K562 (cell line): ENCODE measurements around the gene CDK14. TPM values are rescaled to one million over a fixed set of nuclear protein-coding genes. Genes with fewer than 3 reads are reported as not detected.

Source experiments
- ATAC-seq: fragments of 200-7000 bp; cut with Tn5 transposase; 3 replicates; pipeline ENCODE4 v1.9.1; 2020; ENCODE audit warnings: moderate library complexity
- BruUV-seq: library from RNA; stranded (reverse); fragments of 400-500 nt; replicated peaks from 2 replicates; lab custom pipeline; 2021; lab: Mats Ljungman, UMichigan
- CTCF ChIA-PET: fragments of 300-600 bp; formaldehyde crosslinking; extraction: SDS; loops from one replicate; lab custom pipeline; 2021; ENCODE audit warnings: low intra/inter-chr PET ratio; lab: Yijun Ruan, JAX
- POLR2A ChIA-PET: fragments of 300-600, 350-650 bp; sonication (Branson Sonifier 250); formaldehyde crosslinking; extraction: SDS; loops from one replicate; lab custom pipeline; 2021; ENCODE audit warnings: antibody characterized with exemption, inconsistent platforms; lab: Yijun Ruan, JAX
- DNase-seq, 4 experiments: peaks; one replicate each; pipeline versions ENCODE4 v3.0.0 to v3.0.0-alpha.2; 2011 to 2018; ENCODE audit warnings: low spot score in 3 of 4, mixed read lengths in 3 of 4; ENCODE audit errors: extremely low read depth in 1 of 4
- FAIRE-seq: peaks from 2 replicates; lab custom pipeline; 2011; peaks lifted over from hg19 to GRCh38; lab: Jason Lieb, UNC
- H2AFZ ChIP-seq: 2 replicates; pipeline ENCODE4 v1.6.0; 2011; ENCODE audit warnings: low read depth, low read length, control low read depth, inconsistent platforms
- H3K27ac ChIP-seq: fragments of 200-600 bp; 3 replicates; pipeline ENCODE4 v1.8.0; 2011; ENCODE audit warnings: low read depth, mild to moderate bottlenecking, control low read depth, inconsistent platforms, low read length, moderate library complexity, mixed read lengths; ENCODE audit errors: extremely low read depth
- H3K27me3 ChIP-seq, 2 experiments: fragments of 300-600 bp in 1 of 2; 2 replicates in 1 of 2; 3 replicates in 1 of 2; pipeline versions ENCODE4 v1.6.0 to v1.8.0; 2011; ENCODE audit warnings: inconsistent platforms in 2 of 2, low read length in 2 of 2, mild to moderate bottlenecking in 1 of 2, mixed read lengths in 1 of 2, moderate library complexity in 1 of 2; ENCODE audit not compliant: control insufficient read depth in 2 of 2, insufficient read depth in 2 of 2
- H3K36me3 ChIP-seq: fragments of 300-600 bp; 3 replicates; pipeline ENCODE4 v1.8.0; 2011; ENCODE audit warnings: mild to moderate bottlenecking, low read length, inconsistent platforms; ENCODE audit not compliant: control insufficient read depth, insufficient read depth
- H3K4me1 ChIP-seq, 2 experiments: fragments of 200-600 bp in 1 of 2; replicated peaks in 1 of 2; 2 replicates in 1 of 2; 3 replicates in 1 of 2; pipeline versions ENCODE4 v1.5.1 to v1.8.0; 2011; ENCODE audit warnings: inconsistent platforms in 2 of 2, low read length in 2 of 2, mild to moderate bottlenecking in 1 of 2, mixed read lengths in 1 of 2, moderate library complexity in 1 of 2; ENCODE audit not compliant: control insufficient read depth in 2 of 2, insufficient read depth in 2 of 2
- H3K4me2 ChIP-seq: 2 replicates; pipeline ENCODE4 v1.6.1; 2011; ENCODE audit warnings: low read length, control low read depth, inconsistent platforms, mixed read lengths; ENCODE audit not compliant: insufficient read depth
- H3K4me3 ChIP-seq: fragments of 200-600 bp; sonication (generic), shearing (Covaris generic); 2 replicates; pipeline ENCODE4 v1.5.1; 2016; ENCODE audit warnings: control low read depth, inconsistent platforms
- H3K79me2 ChIP-seq: fragments of 200-600 bp; 3 replicates; pipeline ENCODE4 v1.8.0; 2011; ENCODE audit warnings: low read length, inconsistent platforms; ENCODE audit not compliant: control insufficient read depth, insufficient read depth
- H3K9ac ChIP-seq, 2 experiments: 2 replicates each; pipeline versions ENCODE4 v1.6.0 to v1.6.1; 2011; ENCODE audit warnings: low read depth in 2 of 2, low read length in 2 of 2, control low read depth in 1 of 2, inconsistent platforms in 1 of 2, mild to moderate bottlenecking in 1 of 2, mixed read lengths in 1 of 2; ENCODE audit not compliant: insufficient read depth in 1 of 2
- H3K9me1 ChIP-seq: one replicate; pipeline ENCODE4 v1.6.0; 2011; ENCODE audit warnings: inconsistent platforms, mild to moderate bottlenecking, low read length, moderate library complexity; ENCODE audit not compliant: control insufficient read depth, insufficient read depth
- H3K9me3 ChIP-seq: replicated peaks from 2 replicates; pipeline ENCODE4 v1.5.1; 2011; ENCODE audit warnings: low read depth, low read length, inconsistent platforms; ENCODE audit not compliant: control insufficient read depth, insufficient read depth
- H4K20me1 ChIP-seq: replicated peaks from 2 replicates; pipeline ENCODE4 v1.6.1; 2011; ENCODE audit warnings: low read length, inconsistent platforms, mixed read lengths; ENCODE audit not compliant: control insufficient read depth, insufficient read depth
- ARHGAP35 ChIP-seq: fragments of 450-650 bp; IDR thresholded peaks from 2 replicates; pipeline ENCODE4 v1.6.1; 2018; ENCODE audit not compliant: partially characterized antibody
- ARID4B ChIP-seq: sonication (generic); formaldehyde crosslinking; IDR thresholded peaks from 2 replicates; pipeline ENCODE4 v1.8.0; 2022; ENCODE audit warnings: mild to moderate bottlenecking, missing genetic modification reagents
- ARNT ChIP-seq, 2 experiments: fragments of 450-650 bp; IDR thresholded peaks; 2 replicates each; pipeline ENCODE4 v1.6.1; 2016; ENCODE audit warnings: mild to moderate bottlenecking in 1 of 2
- CREB1 ChIP-seq, 2 experiments: sonication (generic) in 1 of 2; formaldehyde crosslinking in 1 of 2; IDR thresholded peaks; 2 replicates each; pipeline versions ENCODE4 v1.6.1 to v1.8.0; 2012 to 2022; ENCODE audit warnings: inconsistent platforms in 1 of 2, mild to moderate bottlenecking in 1 of 2, missing genetic modification reagents in 1 of 2, moderate library complexity in 1 of 2
- E2F6 ChIP-seq, 2 experiments: IDR thresholded peaks; 2 replicates each; pipeline ENCODE4 v1.6.1; 2011; ENCODE audit warnings: borderline replicate concordance in 1 of 2, control low read depth in 1 of 2, low read depth in 1 of 2, low read length in 1 of 2, mild to moderate bottlenecking in 1 of 2, mixed read lengths in 1 of 2, moderate library complexity in 1 of 2; ENCODE audit not compliant: insufficient read depth in 1 of 2, insufficient read length in 1 of 2, poor library complexity in 1 of 2, severe bottlenecking in 1 of 2; ENCODE audit errors: extremely low read depth in 1 of 2
- HEY1 ChIP-seq: fragments of 250-450 bp; sonication (Bioruptor Pico); IDR thresholded peaks from 2 replicates; pipeline ENCODE4 v1.5.0; 2020; ENCODE audit warnings: mild to moderate bottlenecking, moderate library complexity, borderline replicate concordance
- KLF10 ChIP-seq: fragments of 250-450 bp; sonication (Bioruptor Pico); IDR thresholded peaks from 2 replicates; pipeline ENCODE4 v1.6.1; 2021; ENCODE audit warnings: matching md5 sums
- MAFF ChIP-seq: IDR thresholded peaks from 2 replicates; pipeline ENCODE4 v1.6.1; 2012; ENCODE audit warnings: low read length, improper control_type of control experiment
- MCM5 ChIP-seq: fragments of 450-650 bp; IDR thresholded peaks from 2 replicates; pipeline ENCODE4 v1.6.1; 2016; ENCODE audit warnings: low read depth
- PHTF2 ChIP-seq: fragments of 250-450 bp; sonication (Bioruptor Pico); IDR thresholded peaks from 2 replicates; pipeline ENCODE4 v1.5.0; 2021; ENCODE audit warnings: mild to moderate bottlenecking
- PREB ChIP-seq: sonication (generic); formaldehyde crosslinking; IDR thresholded peaks from 2 replicates; pipeline ENCODE4 v1.8.1; 2023; ENCODE audit warnings: mild to moderate bottlenecking, missing genetic modification reagents
- PTTG1 ChIP-seq: fragments of 450-650 bp; IDR thresholded peaks from 2 replicates; pipeline ENCODE4 v1.6.1; 2016; ENCODE audit warnings: low read depth, mild to moderate bottlenecking, missing genetic modification characterization, missing compliant biosample characterization
- STAG1 ChIP-seq: sonication (generic); formaldehyde crosslinking; IDR thresholded peaks from 2 replicates; pipeline ENCODE4 v1.5.0; 2020; ENCODE audit warnings: missing genetic modification reagents, borderline replicate concordance
- ZKSCAN3 ChIP-seq: fragments of 250-450 bp; sonication (Bioruptor Pico); IDR thresholded peaks from 2 replicates; pipeline ENCODE4 v1.4.0; 2020
- ZNF277 ChIP-seq: fragments of 250-450 bp; sonication (Bioruptor Pico); IDR thresholded peaks from 2 replicates; pipeline ENCODE4 v1.8.0; 2022; ENCODE audit warnings: inconsistent platforms, mild to moderate bottlenecking, moderate library complexity, borderline replicate concordance
- ZNF717 ChIP-seq: fragments of 250-450 bp; sonication (Bioruptor Pico); IDR thresholded peaks from 2 replicates; pipeline ENCODE4 v1.5.0; 2021
- WGBS: fragments of 100-300 bp; shearing (Covaris generic); methylation state at CpG from one replicate; pipeline ENCODE4 v1.1.6; 2016; ENCODE audit warnings: low coverage, mixed read lengths; ENCODE audit not compliant: insufficient coverage; ENCODE audit errors: missing lambda C conversion rate; 5-methylcytosine and 5-hydroxymethylcytosine counted together
- in situ Hi-C: fragments of 300-500 bp; cut with MboI; formaldehyde crosslinking; loops from 4 replicates; pipeline ENCODE4 v1.15.0; 2018; ENCODE audit warnings: inconsistent platforms, mixed read lengths
- intact Hi-C: fragments of 100-400 bp; cut with micrococcal nuclease; formaldehyde crosslinking; loops from 2 replicates; pipeline ENCODE4 v1.14.2; 2022
- polyA plus RNA-seq, 8 experiments: library from polyadenylated mRNA; depleted of rRNA in 4 of 8; stranded (reverse) in 5 of 8; unstranded in 3 of 8; fragments of >200 nt; fragmentation: Nextera tagmentation in 2 of 8; fragmentation: Illumina TruSeq in 1 of 8; extraction: Ambion mirVana in 2 of 8; extraction: Trizol in 1 of 8; gene quantifications; 2 replicates each; pipeline versions ENCODE4 v1.2.1 to v1.2.3, GENCODE V29; 2011 to 2014; ENCODE audit warnings: inconsistent platforms in 1 of 8, missing spikeins in 1 of 8
- total RNA-seq, 7 experiments: library from RNA; depleted of rRNA in 6 of 7; stranded (reverse); fragments of >200 nt in 6 of 7; fragmentation: Illumina TruSeq in 2 of 7; extraction: Trizol in 2 of 7; gene quantifications; 2 replicates each; pipeline versions ENCODE4 v1.2.1 to v1.2.3, GENCODE V29; 2011 to 2021; ENCODE audit warnings: low replicate concordance in 1 of 7

CDK14 gene
- total and polyA plus RNA-seq, 9 of the 15 experiments (the other 6 are each of a cell fraction or from before 2014, with no cell fraction given) = 0.03 to 0.91 (median 0.16) TPM

- intact Hi-C loops = no loop called here
- no peak overlapping the region for H3K4me2 ChIP-seq
- no peaks in the 10 kb centered on the region for H3K9me3 ChIP-seq
- ATAC-seq (no peak), FAIRE-seq (no peak), DNase-seq (no peak)
- in situ Hi-C loops = no loop called here
- H3K4me3 ChIP-seq = no peak overlapping the region
- no peaks in the 10 kb centered on the region for H3K9me1 ChIP-seq
- no TSS peak for BruUV-seq
- H2AFZ ChIP-seq = no peak overlapping the region
- H3K9ac ChIP-seq = no peak overlapping the region
- no peak overlapping the region for H3K27ac ChIP-seq
- no peaks in the 10 kb centered on the region for H3K4me1 ChIP-seq
- H3K36me3 ChIP-seq = no peaks in the 10 kb centered on the region
- CTCF ChIA-PET = no interaction called here
- WGBS = 1% methylated on average over 6 of the region's 6 CpGs
- no peaks in the 10 kb centered on the region for H4K20me1 ChIP-seq
- peaks cover 0 to 4% of the 10 kb centered on the region in 2 experiments; a peak in 1 of 5 replicates for H3K27me3 ChIP-seq
- no peaks in the 10 kb centered on the region for H3K79me2 ChIP-seq
- POLR2A ChIA-PET = no interaction called here
- TF ChIP-seq ZNF277 (CRISPR knock-in tag) = no peak
- TF ChIP-seq PREB = no peak
- no peak for TF ChIP-seq ZKSCAN3
- no peak for TF ChIP-seq CREB1 (IDR thresholded peaks at IDR 0.05)
- no peak for TF ChIP-seq CREB1 (CRISPR knock-in tag; IDR thresholded peaks at IDR 0.05)
- no peak for TF ChIP-seq MAFF
- no peak for TF ChIP-seq KLF10
- TF ChIP-seq PTTG1 = no peak
- TF ChIP-seq ZNF717 = no peak
- no peak for TF ChIP-seq ARNT (IDR thresholded peaks at IDR 0.05)
- TF ChIP-seq HEY1 (CRISPR knock-in tag) = no peak
- no peak for TF ChIP-seq MCM5
- no peak for TF ChIP-seq ARID4B
- no peak for TF ChIP-seq E2F6 (IDR thresholded peaks at IDR 0.05; ENCODE audit: borderline replicate concordance in 1 of 2, extremely low read depth in 1 of 2, insufficient read depth in 1 of 2, insufficient read length in 1 of 2, low read depth in 1 of 2, low read length in 1 of 2, poor library complexity in 1 of 2, severe bottlenecking in 1 of 2)
- no peak for TF ChIP-seq PHTF2 (CRISPR knock-in tag)
- TF ChIP-seq STAG1 (CRISPR knock-in tag) = no peak
- no peak for TF ChIP-seq ARHGAP35
These were observed 566.3 kb downstream of the CDK14 start for GRCh38 chr7:91162436-91162835.
